NK-92 treated with Interleukin-12 subunit alpha and Interleukin-12 subunit beta, amount 100 ng/mL, for 24 hours (cell line): ENCODE data around the gene RARG.
A peak's percentile ranks its signal among the peaks of the same experiment; 100 is the strongest.

Experiments
- DNase-seq: peaks from one replicate; lab custom pipeline; 2025; lab: John Stamatoyannopoulos, UW

RARG gene

GRCh38 chr12:53223389-53224060, 8.5 kb downstream of the RARG start:
- no peak for DNase-seq

- DNase-seq, result no peak
These were observed 9.2 kb downstream of the RARG start for GRCh38 chr12:53222806-53223261.

- DNase-seq, result no peak
These were observed 9.8 kb downstream of the RARG start for GRCh38 chr12:53222170-53222721.

GRCh38 chr12:53221203-53222080, 10.6 kb downstream of the RARG start:
- peak; percentile 55 for DNase-seq

GRCh38 chr12:53220694-53221202, 11.3 kb downstream of the RARG start:
- DNase-seq, result peak; percentile 85

GRCh38 chr12:53219956-53220693, 11.9 kb downstream of the RARG start:
- no peak for DNase-seq

- no peak for DNase-seq
These were observed 12.6 kb downstream of the RARG start for GRCh38 chr12:53219292-53219955.

GRCh38 chr12:53218551-53219291, 13.3 kb downstream of the RARG start:
- no peak for DNase-seq

- no peak for DNase-seq
These were observed 14.1 kb downstream of the RARG start for GRCh38 chr12:53217931-53218307.

- DNase-seq, result no peak
These were observed 14.7 kb downstream of the RARG start for GRCh38 chr12:53217051-53217930.

- no peak for DNase-seq
These were observed 16.5 kb downstream of the RARG start for GRCh38 chr12:53215497-53215896.

GRCh38 chr12:53214687-53215455, 17.1 kb downstream of the RARG start:
- DNase-seq, result no peak

- DNase-seq, result no peak
These were observed 17.8 kb downstream of the RARG start for GRCh38 chr12:53214221-53214620.

- DNase-seq, result peak; percentile 74
These were observed 18.7 kb downstream of the RARG start for GRCh38 chr12:53213348-53213747.

- DNase-seq, result no peak
These were observed 19.1 kb downstream of the RARG start for GRCh38 chr12:53212931-53213330.

GRCh38 chr12:53211476-53212381, 20.3 kb downstream of the RARG start:
- DNase-seq, result no peak

- no peak for DNase-seq
These were observed 21.2 kb downstream of the RARG start for GRCh38 chr12:53210843-53211242.
